CD4-positive, alpha-beta T cell (primary cell): ENCODE results near the gene AGXT. TPM values are rescaled to one million over a fixed set of nuclear protein-coding genes. Genes with fewer than 3 reads are reported as not detected.

Source experiments
- ATAC-seq: fragments of 200-7000 bp; cut with Tn5 transposase; one replicate; pipeline ENCODE4 v1.10.0; 2022; ENCODE audit warnings: mild to moderate bottlenecking; ENCODE audit not compliant: poor library complexity
- CTCF ChIA-PET: fragments of 350-600 bp; sonication (Branson Sonifier 250); formaldehyde crosslinking; loops from one replicate; lab custom pipeline; 2021; ENCODE audit warnings: antibody characterized with exemption, inconsistent platforms; lab: Charles Lee
- POLR2A ChIA-PET: fragments of 350-600 bp; sonication (Branson Sonifier 250); formaldehyde crosslinking; loops from one replicate; lab custom pipeline; 2021; ENCODE audit warnings: antibody characterized with exemption, inconsistent platforms; lab: Charles Lee
- DNase-seq, 14 experiments: peaks; one replicate each; pipeline ENCODE4 v3.0.0-alpha.2; 2013 to 2020; ENCODE audit warnings: mixed read lengths in 2 of 14
- H3K27ac ChIP-seq, 2 donors: one replicate each; pipeline versions ENCODE4 v1.5.1 to v1.7.0; 2013; ENCODE audit warnings: low read length in 2 of 2, low read depth in 1 of 2, mild to moderate bottlenecking in 1 of 2
- H3K27me3 ChIP-seq, 2 experiments: 1 replicate in 1 of 2; 2 replicates in 1 of 2; pipeline versions ENCODE4 v1.6.1 to v1.7.0; 2013; ENCODE audit warnings: low read length in 2 of 2, control low read depth in 1 of 2, mild to moderate bottlenecking in 1 of 2, moderate library complexity in 1 of 2; ENCODE audit not compliant: insufficient read depth in 2 of 2, control insufficient read depth in 1 of 2
- H3K36me3 ChIP-seq: one replicate; pipeline ENCODE4 v1.6.1; 2013; ENCODE audit warnings: low read length, control low read depth; ENCODE audit not compliant: insufficient read depth
- H3K4me1 ChIP-seq: one replicate; pipeline ENCODE4 v1.6.1; 2013; ENCODE audit warnings: low read length, control low read depth; ENCODE audit not compliant: insufficient read depth
- H3K4me3 ChIP-seq: one replicate; pipeline ENCODE4 v1.5.1; 2013; ENCODE audit warnings: mild to moderate bottlenecking, low read length, moderate library complexity
- H3K9me3 ChIP-seq, 2 experiments: 1 replicate in 1 of 2; 2 replicates in 1 of 2; pipeline versions ENCODE4 v1.6.1 to v1.7.0; 2013; ENCODE audit warnings: low read length in 2 of 2, mild to moderate bottlenecking in 2 of 2, control low read depth in 1 of 2, moderate library complexity in 1 of 2; ENCODE audit not compliant: control insufficient read depth in 1 of 2, insufficient read depth in 1 of 2
- H3K27ac Mint-ChIP-seq: one replicate; pipeline ENCODE4 v1.8.0; 2020; ENCODE audit warnings: mixed read lengths
- H3K27me3 Mint-ChIP-seq: one replicate; pipeline ENCODE4 v1.8.0; 2021; ENCODE audit warnings: mixed read lengths
- H3K36me3 Mint-ChIP-seq: one replicate; pipeline ENCODE4 v1.8.0; 2021; ENCODE audit warnings: low read depth, mixed read lengths
- H3K4me1 Mint-ChIP-seq: one replicate; pipeline ENCODE4 v1.8.0; 2021; ENCODE audit warnings: low read depth, mixed read lengths
- H3K4me3 Mint-ChIP-seq: one replicate; pipeline ENCODE4 v1.8.0; 2020; ENCODE audit warnings: mild to moderate bottlenecking, mixed read lengths
- H3K9me3 Mint-ChIP-seq: one replicate; pipeline ENCODE4 v1.8.0; 2020; ENCODE audit warnings: mixed read lengths
- CTCF ChIP-seq: fragments of 200-600 bp; IDR thresholded peaks from one replicate; pipeline ENCODE4 v1.8.0; 2022; ENCODE audit warnings: antibody characterized with exemption, mild to moderate bottlenecking
- intact Hi-C, 2 experiments: fragments of 100-400 bp; cut with DNase I in 1 of 2; cut with micrococcal nuclease in 1 of 2; formaldehyde crosslinking; loops; one replicate each; pipeline versions ENCODE4 v1.15.1 to v1.9.0; 2023 to 2025; cut with DNase I, micrococcal nuclease
- total RNA-seq, 174 experiments: library from RNA in 2 of 174; stranded (reverse) in 2 of 174; gene quantifications; one replicate each; pipeline ENCODE4 v1.2.3 and lab custom pipeline; 2021 to 2026

AGXT gene
- total RNA-seq, 2 experiments from 2014 or later: not detected

DNA sequence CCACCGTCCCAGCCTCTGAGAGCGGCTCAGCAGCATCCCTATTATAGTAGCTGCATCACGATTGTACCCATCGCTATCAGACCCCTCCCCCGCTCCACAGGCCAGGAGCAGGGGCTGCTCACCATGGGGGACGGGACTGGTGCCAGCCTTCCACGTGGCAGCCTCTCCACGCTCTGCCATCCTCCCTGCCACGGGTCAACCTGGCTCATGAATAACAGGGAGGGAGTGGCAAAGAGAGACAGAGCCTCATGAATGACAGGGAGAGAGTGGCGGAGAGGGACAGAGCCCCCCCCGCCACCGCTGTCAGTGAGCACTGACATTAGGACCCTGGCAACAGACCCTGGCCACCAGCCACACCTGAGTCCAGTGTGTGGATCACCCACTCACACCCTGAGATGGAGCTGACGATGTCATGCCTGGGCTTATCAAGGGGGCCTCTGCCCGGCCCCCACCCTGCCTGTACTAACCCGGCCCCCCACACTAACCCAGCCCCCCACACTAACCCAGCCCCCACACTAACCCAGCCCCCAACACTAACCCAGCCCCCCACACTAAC lies 54.4 kb downstream of the AGXT start:
- H3K36me3 Mint-ChIP-seq: no peaks in the 10 kb centered on the region
- no peak overlapping the region for H3K27ac Mint-ChIP-seq
- no peaks in the 10 kb centered on the region for H3K9me3 Mint-ChIP-seq
- H3K27me3 Mint-ChIP-seq: no peaks in the 10 kb centered on the region
- POLR2A ChIA-PET: no interaction called here
- no peak overlapping the region for H3K4me3 ChIP-seq
- peak in 2 of 14 experiments; percentile 3 to 30 for DNase-seq
- no peaks in the 10 kb centered on the region for H3K9me3 ChIP-seq
- H3K27me3 ChIP-seq: no peaks in the 10 kb centered on the region
- no peaks in the 10 kb centered on the region for H3K4me1 Mint-ChIP-seq
- no peaks in the 10 kb centered on the region for H3K4me1 ChIP-seq
- CTCF ChIA-PET: no interaction called here
- no peaks in the 10 kb centered on the region for H3K36me3 ChIP-seq
- ATAC-seq: no peak
- no peak overlapping the region for H3K4me3 Mint-ChIP-seq
- no peak for TF ChIP-seq CTCF
- no peak overlapping the region for H3K27ac ChIP-seq
- intact Hi-C loops: no loop called here

DNA sequence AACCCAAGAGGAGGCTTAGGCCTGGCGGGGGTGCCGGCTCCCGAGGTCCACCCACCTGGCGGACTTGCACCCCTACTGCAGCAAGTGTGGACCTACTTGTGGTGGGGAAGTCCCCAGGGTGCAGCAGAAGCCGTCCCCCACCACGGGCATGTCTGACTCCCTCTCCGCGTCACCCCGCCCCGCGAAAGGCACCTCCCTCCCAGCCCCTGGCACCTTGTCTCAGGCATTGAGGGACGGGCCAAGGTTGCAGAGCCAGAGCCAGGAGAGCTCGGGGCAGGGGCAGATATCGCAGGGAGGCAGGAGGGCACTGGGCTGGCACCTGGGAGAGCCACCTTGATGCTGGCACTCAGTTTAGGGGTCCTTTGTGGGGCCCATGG lies 56.6 kb downstream of the AGXT start:
- CTCF ChIA-PET: no interaction called here
- Histone ChIP-seq H3K27me3 (no peaks in the 10 kb centered on the region), H3K4me3 (no peak overlapping the region), H3K36me3 (no peaks in the 10 kb centered on the region), H3K4me1 (no peaks in the 10 kb centered on the region), H3K9me3 (no peaks in the 10 kb centered on the region), H3K27ac (no peak overlapping the region)
- Mint-ChIP-seq H3K27me3 (no peaks in the 10 kb centered on the region), H3K36me3 (no peaks in the 10 kb centered on the region), H3K4me3 (no peak overlapping the region), H3K9me3 (no peaks in the 10 kb centered on the region), H3K4me1 (no peaks in the 10 kb centered on the region), H3K27ac (no peak overlapping the region)
- DNase-seq: peak in 3 of 14 experiments; percentile 21 to 37 (median 30)
- no peak for TF ChIP-seq CTCF
- peak; percentile 39 for ATAC-seq
- POLR2A ChIA-PET: no interaction called here
- intact Hi-C loops: no loop called here

GRCh38 chr2:240925568-240926515 lies 57.2 kb downstream of the AGXT start:
- Mint-ChIP-seq H3K4me1 (no peaks in the 10 kb centered on the region), H3K4me3 (no peak overlapping the region), H3K36me3 (no peaks in the 10 kb centered on the region), H3K9me3 (no peaks in the 10 kb centered on the region), H3K27me3 (no peaks in the 10 kb centered on the region), H3K27ac (no peak overlapping the region)
- H3K4me3 ChIP-seq: no peak overlapping the region
- H3K4me1 ChIP-seq: no peaks in the 10 kb centered on the region
- H3K27ac ChIP-seq: no peak overlapping the region
- ChIA-PET CTCF (no interaction called here), POLR2A (no interaction called here)
- intact Hi-C loops: no loop called here
- no peaks in the 10 kb centered on the region for H3K27me3 ChIP-seq
- no peak for TF ChIP-seq CTCF
- H3K36me3 ChIP-seq: no peaks in the 10 kb centered on the region
- DNase-seq: peak in 2 of 14 experiments; percentile 13 to 26
- no peak for ATAC-seq
- no peaks in the 10 kb centered on the region for H3K9me3 ChIP-seq
